Liver (tissue), 3 donors: Measurements from ENCODE around the gene GPR22.

ENCODE experiments used
- EGR1 ChIP-seq, 2 donors: IDR thresholded peaks; 2 replicates each; pipeline ENCODE4 v1.6.1; 2016 to 2018; ENCODE audit warnings: antibody characterized with exemption in 2 of 2, low read depth in 2 of 2
- GABPA ChIP-seq, 2 donors: IDR thresholded peaks in 1 of 2; conservative IDR thresholded peaks in 1 of 2; 2 replicates each; pipeline ENCODE4 v1.6.1; 2016; ENCODE audit warnings: antibody characterized with exemption in 2 of 2, mild to moderate bottlenecking in 1 of 2, moderate library complexity in 1 of 2
- JUND ChIP-seq, 2 donors: IDR thresholded peaks; 2 replicates each; pipeline ENCODE4 v1.6.1; 2016; ENCODE audit warnings: antibody characterized with exemption in 2 of 2
- MAX ChIP-seq: IDR thresholded peaks from 2 replicates; pipeline ENCODE4 v1.6.1; 2016; ENCODE audit warnings: antibody characterized with exemption
- RAD21 ChIP-seq, 2 donors: IDR thresholded peaks; 2 replicates each; pipeline ENCODE4 v1.6.1; 2016; ENCODE audit warnings: antibody characterized with exemption in 2 of 2, mild to moderate bottlenecking in 2 of 2
- REST ChIP-seq: IDR thresholded peaks from 2 replicates; pipeline ENCODE4 v1.6.1; 2016; ENCODE audit warnings: antibody characterized with exemption, mild to moderate bottlenecking
- TAF1 ChIP-seq: conservative IDR thresholded peaks from 2 replicates; pipeline ENCODE4 v1.6.1; 2016; ENCODE audit warnings: antibody characterized with exemption, mild to moderate bottlenecking
- YY1 ChIP-seq: IDR thresholded peaks from 2 replicates; pipeline ENCODE4 v1.6.1; 2016; ENCODE audit warnings: antibody characterized with exemption, mild to moderate bottlenecking
- ZBTB33 ChIP-seq: IDR thresholded peaks from 2 replicates; pipeline ENCODE4 v1.6.1; 2016; ENCODE audit warnings: antibody characterized with exemption
- TF ChIP-seq, protein P1 (sequence below): fragments of 150-350 bp; IDR thresholded peaks from 2 replicates; pipeline ENCODE4 v1.5.1; 2017; ENCODE audit warnings: improper control_type of control experiment, low read depth, low read length; ENCODE audit not compliant: missing input control
- donor health status: healthy.
- donor health status: healthy.

GRCh38 chr7:107463139-107464078 lies 6.4 kb upstream of the GPR22 start:
- no peak for TF ChIP-seq GABPA (IDR thresholded peaks at IDR 0.05 in 1 of 2, conservative IDR thresholded peaks at IDR 0.05 in 1 of 2)
- TF ChIP-seq, protein P1, sequence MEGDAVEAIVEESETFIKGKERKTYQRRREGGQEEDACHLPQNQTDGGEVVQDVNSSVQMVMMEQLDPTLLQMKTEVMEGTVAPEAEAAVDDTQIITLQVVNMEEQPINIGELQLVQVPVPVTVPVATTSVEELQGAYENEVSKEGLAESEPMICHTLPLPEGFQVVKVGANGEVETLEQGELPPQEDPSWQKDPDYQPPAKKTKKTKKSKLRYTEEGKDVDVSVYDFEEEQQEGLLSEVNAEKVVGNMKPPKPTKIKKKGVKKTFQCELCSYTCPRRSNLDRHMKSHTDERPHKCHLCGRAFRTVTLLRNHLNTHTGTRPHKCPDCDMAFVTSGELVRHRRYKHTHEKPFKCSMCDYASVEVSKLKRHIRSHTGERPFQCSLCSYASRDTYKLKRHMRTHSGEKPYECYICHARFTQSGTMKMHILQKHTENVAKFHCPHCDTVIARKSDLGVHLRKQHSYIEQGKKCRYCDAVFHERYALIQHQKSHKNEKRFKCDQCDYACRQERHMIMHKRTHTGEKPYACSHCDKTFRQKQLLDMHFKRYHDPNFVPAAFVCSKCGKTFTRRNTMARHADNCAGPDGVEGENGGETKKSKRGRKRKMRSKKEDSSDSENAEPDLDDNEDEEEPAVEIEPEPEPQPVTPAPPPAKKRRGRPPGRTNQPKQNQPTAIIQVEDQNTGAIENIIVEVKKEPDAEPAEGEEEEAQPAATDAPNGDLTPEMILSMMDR = peak; percentile 75
- no peak for TF ChIP-seq MAX
- TF ChIP-seq TAF1 = no peak
- no peak for TF ChIP-seq ZBTB33
- no peak for TF ChIP-seq YY1
- no peak for TF ChIP-seq EGR1 (IDR thresholded peaks at IDR 0.05; ENCODE audit: low read depth in 2 of 2)
- TF ChIP-seq JUND (IDR thresholded peaks at IDR 0.05) = no peak
- no peak for TF ChIP-seq REST
- TF ChIP-seq RAD21 (IDR thresholded peaks at IDR 0.05) = peak; percentile 96
